ENCODE data around the gene EP400.

Gene EP400

DNA sequence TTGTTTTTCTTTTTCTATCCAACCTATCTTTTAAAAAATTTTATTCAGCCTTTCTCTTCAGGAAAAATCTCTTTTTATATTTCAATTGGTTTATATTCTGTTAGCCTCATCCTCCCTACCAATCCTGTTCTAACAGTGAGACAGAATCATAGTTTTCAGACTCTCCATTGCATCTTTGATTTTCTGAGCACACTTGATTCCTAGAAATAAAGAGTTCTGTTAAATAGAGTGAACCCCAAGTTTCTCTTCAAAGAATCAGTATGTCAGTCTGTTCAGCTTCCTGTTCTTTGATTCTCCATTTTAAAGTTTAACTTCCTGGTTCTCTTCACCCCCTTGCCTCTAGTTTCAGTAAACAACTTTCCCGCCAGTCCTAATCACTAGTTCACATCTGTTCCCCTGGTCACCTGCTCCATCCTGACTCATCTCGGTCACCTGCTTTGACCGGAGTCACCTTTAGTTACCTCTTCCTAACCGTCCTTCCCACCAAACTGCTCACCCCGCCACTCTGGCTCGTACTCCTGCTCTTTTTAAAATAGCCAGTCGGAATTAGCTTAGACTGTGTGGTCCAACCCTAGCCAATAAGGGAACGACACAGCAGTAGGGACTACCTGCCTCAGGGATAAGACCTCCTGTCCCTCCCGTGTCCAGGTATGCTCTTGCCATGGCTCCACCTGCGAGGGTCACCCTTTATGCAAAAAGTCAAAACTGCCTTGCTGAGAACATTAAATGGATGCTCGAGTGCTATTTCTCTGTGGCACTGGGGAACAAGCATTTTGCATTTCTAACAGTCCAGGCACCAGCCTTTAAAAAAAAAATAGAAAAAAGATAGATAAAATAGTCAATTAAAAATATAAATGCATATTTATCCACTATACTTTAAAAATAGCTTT is 146.0 kb downstream of the EP400 start:
- Histone ChIP-seq H3K4me2 (ENCODE audit: low read length) (no peak overlapping the region), H3K79me2 (ENCODE audit: control insufficient read depth, low read length) (peaks cover 42% of the 10 kb centered on the region)

GRCh38 chr12:132099739-132100138 is 150.0 kb downstream of the EP400 start:
- no peak overlapping the region for H3K4me3 ChIP-seq (ENCODE audit: low read length)
- H3K9me2 ChIP-seq (replicated peaks; ENCODE audit: control insufficient read depth, low read length): no peaks in the 10 kb centered on the region
- TF ChIP-seq EZH2phosphoT487 (IDR thresholded peaks at IDR 0.05; ENCODE audit: borderline replicate concordance, low read length) (no peak), CTCF (IDR thresholded peaks at IDR 0.05; ENCODE audit: low read depth, low read length, poor library complexity, severe bottlenecking) (no peak)
- H3K27me3 ChIP-seq (ENCODE audit: control insufficient read depth, low read length): no peaks in the 10 kb centered on the region
- no peaks in the 10 kb centered on the region for H3K4me1 ChIP-seq (ENCODE audit: control insufficient read depth, low read length)
- no peaks in the 10 kb centered on the region for H3K9me3 ChIP-seq (ENCODE audit: control insufficient read depth, insufficient read depth, low read length)
- H3K4me2 ChIP-seq (ENCODE audit: low read length): no peak overlapping the region
- peaks cover 28% of the 10 kb centered on the region for H3K79me2 ChIP-seq (ENCODE audit: control insufficient read depth, low read length)
- no peaks in the 10 kb centered on the region for H4K20me1 ChIP-seq (ENCODE audit: control insufficient read depth, insufficient read depth, low read depth, low read length)
- peaks cover 21% of the 10 kb centered on the region for H3K36me3 ChIP-seq (ENCODE audit: control insufficient read depth, low read length)
- H3F3A ChIP-seq (ENCODE audit: control insufficient read depth, insufficient read depth): no peaks in the 10 kb centered on the region
- H3K27ac ChIP-seq (ENCODE audit: low read depth, low read length): no peak overlapping the region

More for the DNA sequence above, 146.0 kb downstream of the EP400 start:
- Histone ChIP-seq H3K36me3 (ENCODE audit: control insufficient read depth, low read length) (peaks cover 29% of the 10 kb centered on the region), H3K9me2 (replicated peaks; ENCODE audit: control insufficient read depth, low read length) (no peaks in the 10 kb centered on the region), H3K27ac (ENCODE audit: low read depth, low read length) (no peak overlapping the region), H3K4me1 (ENCODE audit: control insufficient read depth, low read length) (no peaks in the 10 kb centered on the region), H3K27me3 (ENCODE audit: control insufficient read depth, low read length) (no peaks in the 10 kb centered on the region), H3K9me3 (ENCODE audit: control insufficient read depth, insufficient read depth, low read length) (no peaks in the 10 kb centered on the region), H3K4me3 (ENCODE audit: low read length) (no peak overlapping the region), H4K20me1 (ENCODE audit: control insufficient read depth, insufficient read depth, low read depth, low read length) (no peaks in the 10 kb centered on the region), H3F3A (ENCODE audit: control insufficient read depth, insufficient read depth) (peaks cover 5% of the 10 kb centered on the region; the same call in 1 of the 2 replicates)
- TF ChIP-seq EZH2phosphoT487 (IDR thresholded peaks at IDR 0.05; ENCODE audit: borderline replicate concordance, low read length) (no peak), CTCF (IDR thresholded peaks at IDR 0.05; ENCODE audit: low read depth, low read length, poor library complexity, severe bottlenecking) (no peak)

DNA sequence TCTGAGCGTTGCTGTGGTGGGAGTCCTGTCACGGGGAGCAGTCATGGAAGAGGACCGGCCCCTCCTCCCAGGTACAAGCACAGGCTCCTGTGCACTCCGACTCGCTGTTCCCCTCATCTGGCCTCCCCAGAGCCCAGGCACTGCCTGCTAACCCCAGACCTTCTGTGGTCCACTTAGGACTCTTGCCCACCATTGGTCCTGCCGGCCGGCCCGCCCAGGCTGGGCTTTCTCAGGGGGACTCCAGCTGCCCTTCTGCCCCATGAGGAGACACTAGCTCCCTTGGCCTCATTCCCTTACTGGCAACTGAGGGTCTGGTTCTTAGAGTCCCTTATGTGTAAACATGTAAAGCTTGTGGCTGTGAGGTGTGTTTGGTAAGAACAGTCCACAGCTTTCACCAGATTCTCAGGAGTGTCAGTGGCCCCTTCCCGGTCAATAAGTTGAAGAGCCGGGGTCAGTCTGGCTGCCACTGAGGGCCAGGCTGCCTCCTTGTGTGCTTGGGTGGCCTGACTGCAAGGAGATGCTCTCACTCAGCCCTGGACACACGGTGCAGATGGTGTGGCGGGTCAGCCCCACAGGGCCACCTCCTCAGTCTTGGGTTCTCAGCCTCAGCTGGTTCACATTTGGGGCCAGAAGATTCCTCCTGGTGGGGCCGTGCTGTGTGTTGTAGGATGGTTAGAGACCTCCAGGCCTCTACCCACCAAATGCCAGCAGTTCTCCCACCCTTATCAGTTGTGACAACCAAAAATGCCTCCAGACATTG is 150.7 kb downstream of the EP400 start:
- Histone ChIP-seq H3K79me2 (ENCODE audit: control insufficient read depth, low read length) (peaks cover 29% of the 10 kb centered on the region), H3K36me3 (ENCODE audit: control insufficient read depth, low read length) (peaks cover 26% of the 10 kb centered on the region), H3K4me2 (ENCODE audit: low read length) (no peak overlapping the region), H3K4me3 (ENCODE audit: low read length) (no peak overlapping the region), H4K20me1 (ENCODE audit: control insufficient read depth, insufficient read depth, low read depth, low read length) (no peaks in the 10 kb centered on the region), H3K9me3 (ENCODE audit: control insufficient read depth, insufficient read depth, low read length) (no peaks in the 10 kb centered on the region), H3K27me3 (ENCODE audit: control insufficient read depth, low read length) (no peaks in the 10 kb centered on the region), H3K9me2 (replicated peaks; ENCODE audit: control insufficient read depth, low read length) (no peaks in the 10 kb centered on the region), H3F3A (ENCODE audit: control insufficient read depth, insufficient read depth) (no peaks in the 10 kb centered on the region), H3K4me1 (ENCODE audit: control insufficient read depth, low read length) (no peaks in the 10 kb centered on the region), H3K27ac (ENCODE audit: low read depth, low read length) (no peak overlapping the region)
- TF ChIP-seq CTCF (IDR thresholded peaks at IDR 0.05; ENCODE audit: low read depth, low read length, poor library complexity, severe bottlenecking) (no peak), EZH2phosphoT487 (IDR thresholded peaks at IDR 0.05; ENCODE audit: borderline replicate concordance, low read length) (no peak)
